Measurements from ENCODE around the gene DPP7. TPM values are rescaled to one million over a fixed set of nuclear protein-coding genes. Genes with fewer than 3 reads are reported as not detected.
A peak's percentile ranks its signal among the peaks of the same experiment; 100 is the strongest.

DPP7 gene
- total and polyA plus RNA-seq, 10 of the 15 experiments (the other 5 are each of a cell fraction or from before 2014, with no cell fraction given) = 0.68 to 245 (median 106) TPM

DNA sequence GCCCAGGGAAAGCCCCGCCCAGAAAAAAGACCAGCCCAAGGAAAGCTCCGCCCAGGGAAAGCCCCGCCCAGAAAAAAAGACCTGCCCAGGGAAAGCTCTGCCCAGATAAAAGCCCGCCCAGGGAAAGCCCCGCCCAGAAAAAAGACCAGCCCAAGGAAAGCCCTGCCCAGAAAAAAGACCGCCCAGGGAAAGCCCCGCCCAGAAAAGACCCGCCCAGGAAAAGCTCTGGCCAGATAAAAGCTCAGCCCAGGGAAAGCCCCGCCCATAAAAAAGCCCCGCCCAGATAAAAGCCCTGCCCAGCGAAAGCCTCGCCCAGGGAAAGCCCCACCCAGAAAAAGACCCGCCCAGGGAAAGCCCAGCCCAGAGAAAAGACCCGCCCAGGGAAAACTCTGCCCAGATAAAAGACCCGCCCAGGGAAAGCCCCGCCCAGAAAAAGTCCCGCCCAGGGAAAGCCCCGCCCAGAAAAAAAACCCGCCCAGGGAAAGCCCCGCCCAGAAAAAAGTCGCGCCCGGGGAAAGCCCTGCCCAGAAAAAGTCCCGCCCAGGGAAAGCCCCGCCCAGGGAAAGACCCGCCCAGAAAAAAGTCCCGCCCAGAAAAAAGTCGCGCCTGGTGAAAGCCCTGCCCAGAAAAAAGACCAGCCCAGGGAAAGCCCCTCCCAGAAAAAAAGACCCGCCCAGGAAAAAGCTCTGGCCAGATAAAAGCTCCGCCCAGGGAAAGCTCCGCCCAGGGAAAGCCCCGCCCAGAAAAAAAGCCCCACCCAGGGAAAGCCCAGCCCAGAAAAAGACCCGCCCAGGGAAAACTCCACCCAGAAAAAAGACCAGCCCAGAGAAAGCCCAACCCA is 36.3 kb upstream of the DPP7 start:
- ChIA-PET POLR2A (interaction anchor here (0.6 to 4.3 kb wide), 47 partner anchors 8 to 745 kb away, joined by 3 to 166 read pairs (median 5); partner anchors contain the start of genes ANAPC2, CYSRT1, LRRC26 and MAN1B1), SMC1A (ENCODE audit: uncharacterized antibody, unreplicated experiment) (interaction anchor here (0.7 to 4.7 kb wide), 14 partner anchors 8 to 127 kb away, joined by 3 to 28 read pairs (median 6); partner anchors contain the start of genes ANAPC2, LRRC26, MAN1B1 and RNF208), RAD21 (ENCODE audit: unreplicated experiment) (interaction anchor here (0.6 to 4.1 kb wide), 29 partner anchors 9 to 380 kb away, joined by 3 to 54 read pairs (median 6); partner anchors contain the start of genes ANAPC2, CYSRT1, LRRC26 and MAN1B1), CTCF (interaction anchor here (0.6 to 2.5 kb wide), 21 partner anchors 8 to 308 kb away, joined by 3 to 20 read pairs (median 4); partner anchors contain the start of genes AJM1, SSNA1, TPRN and TUBB4B)
- no TSS peak for BruUV-seq (replicated peaks)
- no peaks in the 10 kb centered on the region for H3K79me2 ChIP-seq (ENCODE audit: control insufficient read depth, insufficient read depth, low read length)
- no peaks in the 10 kb centered on the region for H3K36me3 ChIP-seq (ENCODE audit: control insufficient read depth in 2 of 2, insufficient read depth in 2 of 2, low read length in 1 of 2)
- H3K27ac ChIP-seq (ENCODE audit: control insufficient read depth, insufficient read depth) = peak overlapping the region; percentile 44
- peaks cover 9% of the 10 kb centered on the region; the same call in 1 of the 2 replicates for H3K4me1 ChIP-seq (ENCODE audit: control insufficient read depth, insufficient read depth, low read length)
- 0 out of 2 replicates have a peak overlapping the region, but pooled peaks have one; percentile 12 for H3K4me3 ChIP-seq
- H3K27me3 ChIP-seq (replicated peaks in 1 of 2; ENCODE audit: control insufficient read depth in 2 of 2, insufficient read depth in 2 of 2, low read length in 1 of 2) = no peaks in the 10 kb centered on the region
- in situ Hi-C loops (cut with MboI) = no loop called here
- no peak overlapping the region for H3K4me2 ChIP-seq (ENCODE audit: control insufficient read depth, insufficient read depth)
- no peaks in the 10 kb centered on the region for H4K20me1 ChIP-seq (ENCODE audit: control insufficient read depth, insufficient read depth)
- DNase-seq (ENCODE audit: low read depth, low spot score) (no peak), FAIRE-seq (no peak), ATAC-seq (peak; percentile 74)
- peak overlapping the region; percentile 29; the same call in 1 of the 2 replicates for H2AFZ ChIP-seq (ENCODE audit: control insufficient read depth, low read depth, low read length)
- no peak overlapping the region for H3K9ac ChIP-seq (ENCODE audit: control insufficient read depth, insufficient read depth, low read length)
- intact Hi-C loops (cut with micrococcal nuclease; ENCODE audit: unreplicated experiment) = loop anchor here (1.0 to 5.0 kb wide), 2 partner anchors 22 to 34 kb away; no protein-coding TSS in a partner anchor
- H3K9me3 ChIP-seq (replicated peaks; ENCODE audit: control insufficient read depth, insufficient read depth, low read length) = no peaks in the 10 kb centered on the region; the same call in 2 of the 3 replicates
- peak; percentile 28; the same call in 1 of the 2 replicates for TF ChIP-seq ZNF384 (IDR thresholded peaks at IDR 0.05; ENCODE audit: borderline replicate concordance, low read depth, low read length)
- no peak for TF ChIP-seq LARP7 (IDR thresholded peaks at IDR 0.05)
- no peak for TF ChIP-seq MTA3 (IDR thresholded peaks at IDR 0.05; ENCODE audit: borderline replicate concordance, low read length)
- no peak for TF ChIP-seq YBX1 (IDR thresholded peaks at IDR 0.05)
- TF ChIP-seq SREBF1 (IDR thresholded peaks at IDR 0.05; ENCODE audit: low read length) = 0 out of 2 replicates have a peak, but pooled peaks have one; percentile 2
- TF ChIP-seq NBN (IDR thresholded peaks at IDR 0.05) = no peak
- TF ChIP-seq, protein P1, sequence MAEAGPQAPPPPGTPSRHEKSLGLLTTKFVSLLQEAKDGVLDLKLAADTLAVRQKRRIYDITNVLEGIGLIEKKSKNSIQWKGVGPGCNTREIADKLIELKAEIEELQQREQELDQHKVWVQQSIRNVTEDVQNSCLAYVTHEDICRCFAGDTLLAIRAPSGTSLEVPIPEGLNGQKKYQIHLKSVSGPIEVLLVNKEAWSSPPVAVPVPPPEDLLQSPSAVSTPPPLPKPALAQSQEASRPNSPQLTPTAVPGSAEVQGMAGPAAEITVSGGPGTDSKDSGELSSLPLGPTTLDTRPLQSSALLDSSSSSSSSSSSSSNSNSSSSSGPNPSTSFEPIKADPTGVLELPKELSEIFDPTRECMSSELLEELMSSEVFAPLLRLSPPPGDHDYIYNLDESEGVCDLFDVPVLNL (IDR thresholded peaks at IDR 0.05; ENCODE audit: low read depth, low read length) = 0 out of 2 replicates have a peak, but pooled peaks have one; percentile 6
- TF ChIP-seq STAT1 (conservative IDR thresholded peaks at IDR 0.05) = no peak
- WGBS (ENCODE audit: insufficient coverage, insufficient replicate concordance, low lambda C conversion rate, missing lambda C conversion rate) = under 1% methylated on average over 31 of the region's 34 CpGs
